Neural progenitor cell (in vitro differentiated cells): Measurements from ENCODE around the gene PCGF3. TPM values are rescaled to one million over a fixed set of nuclear protein-coding genes. Genes with fewer than 3 reads are reported as not detected.

Source experiments
- DNase-seq: peaks from one replicate; pipeline ENCODE4 v3.0.0-alpha.2; 2016; ENCODE audit warnings: low spot score
- H2AFZ ChIP-seq: fragments of 200-600 bp; sonication (generic); replicated peaks from 2 replicates; pipeline ENCODE4 v1.6.1; 2016; ENCODE audit warnings: antibody characterized with exemption
- H3F3A ChIP-seq: fragments of 200-600 bp; sonication (generic); 2 replicates; pipeline ENCODE4 v1.6.1; 2016; ENCODE audit warnings: antibody characterized with exemption, low read depth
- H3K27ac ChIP-seq: fragments of 200-600 bp; sonication (generic); 2 replicates; pipeline ENCODE4 v1.5.1; 2016; ENCODE audit warnings: mild to moderate bottlenecking
- H3K27me3 ChIP-seq: fragments of 200-600 bp; sonication (generic); 2 replicates; pipeline ENCODE4 v1.6.1; 2016; ENCODE audit warnings: mild to moderate bottlenecking, moderate library complexity
- H3K36me3 ChIP-seq: fragments of 200-600 bp; sonication (generic); 2 replicates; pipeline ENCODE4 v1.5.1; 2016
- H3K4me1 ChIP-seq: fragments of 200-600 bp; sonication (generic); 2 replicates; pipeline ENCODE4 v1.6.1; 2016; ENCODE audit warnings: mixed run types
- H3K4me2 ChIP-seq: fragments of 200-600 bp; sonication (generic); 2 replicates; pipeline ENCODE4 v1.6.1; 2016
- H3K4me3 ChIP-seq: fragments of 200-600 bp; sonication (generic); 2 replicates; pipeline ENCODE4 v1.5.1; 2016
- H3K79me2 ChIP-seq: fragments of 200-600 bp; sonication (generic); 2 replicates; pipeline ENCODE4 v1.6.1; 2016; ENCODE audit warnings: low read depth
- H3K9ac ChIP-seq: fragments of 200-600 bp; sonication (generic); 2 replicates; pipeline ENCODE4 v1.6.1; 2016
- H3K9me3 ChIP-seq: fragments of 200-600 bp; sonication (generic); 2 replicates; pipeline ENCODE4 v1.5.1; 2016; ENCODE audit warnings: low read depth
- H4K20me1 ChIP-seq: fragments of 200-600 bp; sonication (generic); 2 replicates; pipeline ENCODE4 v1.6.1; 2016; ENCODE audit warnings: low read depth
- H3K27ac Mint-ChIP-seq: 3 replicates; pipeline ENCODE4 v1.8.0; 2021; ENCODE audit warnings: mixed read lengths
- H3K27me3 Mint-ChIP-seq: 2 replicates; pipeline ENCODE4 v1.8.0; 2022; ENCODE audit warnings: low read depth, mild to moderate bottlenecking, inconsistent platforms, moderate library complexity, mixed read lengths; ENCODE audit not compliant: insufficient read depth
- H3K36me3 Mint-ChIP-seq: 3 replicates; pipeline ENCODE4 v1.8.0; 2021; ENCODE audit warnings: mixed read lengths
- H3K4me1 Mint-ChIP-seq: 3 replicates; pipeline ENCODE4 v1.8.0; 2021; ENCODE audit warnings: mixed read lengths
- H3K4me3 Mint-ChIP-seq: 3 replicates; pipeline ENCODE4 v1.8.0; 2021; ENCODE audit warnings: mild to moderate bottlenecking, moderate library complexity, mixed read lengths
- H3K9me3 Mint-ChIP-seq: 3 replicates; pipeline ENCODE4 v1.8.0; 2020; ENCODE audit warnings: mixed read lengths
- EZH2 ChIP-seq: fragments of 200-600 bp; sonication (generic); IDR thresholded peaks from 2 replicates; pipeline ENCODE4 v1.6.1; 2017; ENCODE audit warnings: antibody characterized with exemption, mild to moderate bottlenecking, moderate library complexity
- EZH2phosphoT487 ChIP-seq: fragments of 200-600 bp; sonication (generic); IDR thresholded peaks from 2 replicates; pipeline ENCODE4 v1.6.1; 2017; ENCODE audit warnings: antibody characterized with exemption
- total RNA-seq: library from RNA; depleted of rRNA; stranded (reverse); fragments of >200 nt; gene quantifications from 2 replicates; pipeline ENCODE4 v1.2.3, GENCODE V29; 2015; ENCODE audit warnings: low replicate concordance
- TF ChIP-seq, protein P1 (sequence below): fragments of 200-600 bp; sonication (generic); IDR thresholded peaks from 2 replicates; pipeline ENCODE4 v1.5.1; 2017; ENCODE audit warnings: antibody characterized with exemption, mild to moderate bottlenecking

PCGF3 gene
- total RNA-seq, 1 donor from 2014 or later = 44.7 TPM

DNA sequence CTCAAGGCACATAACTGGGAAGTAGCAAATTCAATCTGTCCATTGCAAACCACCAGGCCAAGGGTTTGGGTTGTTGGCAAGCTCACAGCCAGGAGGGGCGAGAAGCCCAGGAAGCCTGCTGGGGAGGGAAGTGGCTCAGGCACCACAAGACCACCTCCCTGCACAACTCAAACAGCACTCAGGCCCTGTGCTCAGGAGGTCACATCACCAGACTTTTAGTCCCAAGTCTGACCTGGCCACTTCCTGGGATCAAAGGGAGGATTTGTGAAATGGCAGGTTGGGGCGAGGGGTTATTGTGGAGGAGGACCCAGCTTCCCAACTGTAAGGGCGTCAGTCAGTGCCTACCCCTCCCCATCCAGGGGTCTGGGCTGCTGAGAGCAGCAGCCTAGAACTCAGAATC, 33.9 kb upstream of the PCGF3 start:
- H3K9ac ChIP-seq = no peak overlapping the region
- H3K9me3 ChIP-seq = no peaks in the 10 kb centered on the region
- Mint-ChIP-seq H3K4me3 (no peak overlapping the region), H3K4me1 (peaks cover 6% of the 10 kb centered on the region), H3K27me3 (no peaks in the 10 kb centered on the region), H3K27ac (no peak overlapping the region), H3K9me3 (no peaks in the 10 kb centered on the region), H3K36me3 (peaks cover 14% of the 10 kb centered on the region)
- no peaks in the 10 kb centered on the region for H4K20me1 ChIP-seq
- peaks cover 10% of the 10 kb centered on the region for H3K79me2 ChIP-seq
- peaks cover 4% of the 10 kb centered on the region for H3K4me1 ChIP-seq
- H3K27me3 ChIP-seq = no peaks in the 10 kb centered on the region
- no peak overlapping the region for H3K4me3 ChIP-seq
- no peak overlapping the region for H3K27ac ChIP-seq
- DNase-seq = no peak
- no peaks in the 10 kb centered on the region for H3F3A ChIP-seq
- TF ChIP-seq EZH2 (no peak), EZH2phosphoT487 (no peak)
- TF ChIP-seq, protein P1, sequence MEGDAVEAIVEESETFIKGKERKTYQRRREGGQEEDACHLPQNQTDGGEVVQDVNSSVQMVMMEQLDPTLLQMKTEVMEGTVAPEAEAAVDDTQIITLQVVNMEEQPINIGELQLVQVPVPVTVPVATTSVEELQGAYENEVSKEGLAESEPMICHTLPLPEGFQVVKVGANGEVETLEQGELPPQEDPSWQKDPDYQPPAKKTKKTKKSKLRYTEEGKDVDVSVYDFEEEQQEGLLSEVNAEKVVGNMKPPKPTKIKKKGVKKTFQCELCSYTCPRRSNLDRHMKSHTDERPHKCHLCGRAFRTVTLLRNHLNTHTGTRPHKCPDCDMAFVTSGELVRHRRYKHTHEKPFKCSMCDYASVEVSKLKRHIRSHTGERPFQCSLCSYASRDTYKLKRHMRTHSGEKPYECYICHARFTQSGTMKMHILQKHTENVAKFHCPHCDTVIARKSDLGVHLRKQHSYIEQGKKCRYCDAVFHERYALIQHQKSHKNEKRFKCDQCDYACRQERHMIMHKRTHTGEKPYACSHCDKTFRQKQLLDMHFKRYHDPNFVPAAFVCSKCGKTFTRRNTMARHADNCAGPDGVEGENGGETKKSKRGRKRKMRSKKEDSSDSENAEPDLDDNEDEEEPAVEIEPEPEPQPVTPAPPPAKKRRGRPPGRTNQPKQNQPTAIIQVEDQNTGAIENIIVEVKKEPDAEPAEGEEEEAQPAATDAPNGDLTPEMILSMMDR = no peak
- H3K4me2 ChIP-seq = no peak overlapping the region
- no peak overlapping the region for H2AFZ ChIP-seq
- no peaks in the 10 kb centered on the region for H3K36me3 ChIP-seq

DNA sequence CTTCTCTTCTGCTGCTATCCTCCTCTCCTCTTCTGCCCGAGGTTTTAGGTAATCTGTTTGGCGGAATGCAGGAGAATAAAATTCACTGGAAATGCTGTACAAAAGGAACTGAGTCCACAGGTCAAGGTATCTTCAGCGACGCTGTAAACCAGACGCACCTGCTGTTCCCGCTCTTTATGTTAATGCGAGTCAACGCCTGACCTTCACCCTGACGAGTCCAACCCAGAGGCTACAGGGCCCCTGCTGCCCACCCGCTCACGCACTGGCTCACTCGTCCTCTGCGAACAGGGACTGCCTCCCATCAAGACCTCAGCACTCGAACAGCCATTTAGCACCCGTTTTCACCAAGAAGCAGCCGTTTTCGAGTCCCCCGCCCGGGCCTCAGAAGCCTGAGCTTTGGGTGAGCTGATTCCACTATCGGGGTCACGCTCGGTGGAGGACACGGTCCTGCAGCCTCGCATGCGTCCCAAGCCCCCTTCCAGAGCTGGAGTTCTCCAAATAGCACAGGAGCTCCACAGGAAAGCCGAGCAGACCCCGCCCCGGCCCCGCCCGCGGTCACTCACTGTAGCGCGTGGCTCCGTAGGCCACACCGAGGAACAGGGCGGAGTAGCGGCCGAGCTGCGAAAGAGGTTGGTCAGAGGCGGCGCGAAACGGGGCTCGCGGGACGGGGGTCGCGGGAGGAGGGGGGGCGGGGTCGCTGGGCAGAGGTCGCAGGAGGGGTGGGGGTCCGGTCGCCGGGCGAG, 32.1 kb upstream of the PCGF3 start:
- no peaks in the 10 kb centered on the region for H3F3A ChIP-seq
- H3K27me3 ChIP-seq = no peaks in the 10 kb centered on the region
- H3K79me2 ChIP-seq = peaks cover 10% of the 10 kb centered on the region
- no peak overlapping the region for H2AFZ ChIP-seq
- no peaks in the 10 kb centered on the region for H3K9me3 ChIP-seq
- no peaks in the 10 kb centered on the region for H3K36me3 ChIP-seq
- Mint-ChIP-seq H3K27ac (no peak overlapping the region), H3K9me3 (no peaks in the 10 kb centered on the region), H3K27me3 (no peaks in the 10 kb centered on the region), H3K36me3 (peaks cover 14% of the 10 kb centered on the region), H3K4me3 (peak overlapping the region; percentile 92), H3K4me1 (peaks cover 6% of the 10 kb centered on the region)
- H3K9ac ChIP-seq = peak overlapping the region; percentile 72
- DNase-seq = peak; percentile 61
- H3K4me1 ChIP-seq = peaks cover 4% of the 10 kb centered on the region
- peak overlapping the region; percentile 86 for H3K4me3 ChIP-seq
- peak overlapping the region; percentile 85 for H3K4me2 ChIP-seq
- TF ChIP-seq EZH2phosphoT487 = peak; percentile 25
- peak; percentile 21 for TF ChIP-seq EZH2
- TF ChIP-seq, protein P1 = no peak
- H4K20me1 ChIP-seq = no peaks in the 10 kb centered on the region
- no peak overlapping the region for H3K27ac ChIP-seq

DNA sequence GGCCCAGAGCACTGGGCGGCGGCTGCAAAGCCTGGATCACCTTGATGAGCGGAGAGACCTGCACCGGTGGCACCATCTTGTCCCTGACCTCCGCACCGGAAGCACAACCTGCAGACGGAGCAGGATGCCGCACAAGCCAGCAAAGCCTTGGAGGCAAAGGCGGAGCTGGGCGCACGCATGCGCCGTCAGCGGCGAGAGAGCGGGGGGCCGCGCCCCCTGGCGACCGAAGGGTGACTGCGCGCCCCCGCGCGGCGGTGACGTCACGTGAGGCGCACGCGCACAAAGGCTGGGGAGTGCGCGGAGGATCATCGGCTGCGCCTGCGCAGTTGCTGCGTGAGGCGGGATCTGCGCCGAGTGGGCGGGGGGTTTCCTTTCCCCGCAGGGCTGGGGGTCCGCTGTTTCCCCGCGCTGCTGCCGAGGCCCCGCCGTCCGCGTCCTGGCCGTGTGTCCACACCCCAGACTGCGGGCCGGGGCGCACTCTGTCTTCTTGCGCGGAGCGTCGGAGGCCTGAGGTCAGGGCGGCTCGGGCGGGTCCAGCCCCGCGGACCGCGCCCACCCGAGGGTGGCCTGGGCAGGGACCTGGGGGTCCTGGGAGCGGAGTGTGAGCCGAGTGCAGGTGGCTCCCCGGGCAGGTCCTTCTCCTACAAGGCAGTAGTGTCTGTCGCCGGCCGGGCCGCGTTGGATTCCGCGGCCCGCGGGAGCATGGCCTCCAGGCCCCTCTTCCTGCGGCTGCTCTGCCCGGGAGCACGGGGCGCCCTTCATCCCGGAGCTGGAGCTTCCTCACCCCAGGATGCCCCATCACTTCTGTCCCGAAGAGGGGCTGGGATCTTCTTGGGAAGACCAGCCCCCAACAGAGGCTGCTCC, 31.2 kb upstream of the PCGF3 start, which contains the start of the genes ATP5ME and MYL5:
ATP5ME (minus strand) TSS at position 105 of the 864 bp plus-strand sequence; CDS start at position 76, 29 bp downstream.
MYL5 (plus strand) TSS at position 371 of the 864 bp plus-strand sequence. CDS start 3,485 bp downstream, outside the sequence.
- no peaks in the 10 kb centered on the region for H3K27me3 ChIP-seq
- no peak within 1 kb of the TSS for H3K27ac ChIP-seq
- Mint-ChIP-seq H3K27ac (no peak within 1 kb of the TSS), H3K36me3 (peaks cover 14% of the 10 kb centered on the region), H3K9me3 (no peaks in the 10 kb centered on the region), H3K4me1 (peaks cover 6% of the 10 kb centered on the region), H3K4me3 (peak within 1 kb of the TSS; percentile 92), H3K27me3 (no peaks in the 10 kb centered on the region)
- TF ChIP-seq EZH2phosphoT487 = no peak
- TF ChIP-seq, protein P1 = peak; percentile 94
- no peak for TF ChIP-seq EZH2
- H3K4me3 ChIP-seq = peak within 1 kb of the TSS; percentile 86
- H3K4me1 ChIP-seq = peaks cover 4% of the 10 kb centered on the region
- H3F3A ChIP-seq = no peaks in the 10 kb centered on the region
- H3K79me2 ChIP-seq = peaks cover 10% of the 10 kb centered on the region
- no peaks in the 10 kb centered on the region for H4K20me1 ChIP-seq
- H2AFZ ChIP-seq = no peak within 1 kb of the TSS
- H3K4me2 ChIP-seq = peak within 1 kb of the TSS; percentile 85
- peak within 1 kb of the TSS; percentile 83 for H3K9ac ChIP-seq
- H3K36me3 ChIP-seq = no peaks in the 10 kb centered on the region
- peak; percentile 97 for DNase-seq
- no peaks in the 10 kb centered on the region for H3K9me3 ChIP-seq
